MCF 10A (cell line): ENCODE results near the gene CBX7. TPM values are rescaled to one million over a fixed set of nuclear protein-coding genes. Genes with fewer than 3 reads are reported as not detected.

ENCODE experiments used
- BruUV-seq: library from RNA; stranded (reverse); fragments of 400-500 nt; replicated peaks from 2 replicates; lab custom pipeline; 2021; lab: Mats Ljungman, UMichigan
- CTCF ChIA-PET: fragments of 300-600 bp; sonication (Branson Sonifier 250); formaldehyde crosslinking; extraction: SDS; loops from one replicate; lab custom pipeline; 2021; ENCODE audit warnings: antibody characterized with exemption, inconsistent platforms; lab: Yijun Ruan, JAX
- POLR2A ChIA-PET: fragments of 300-600, 350-650 bp; sonication (Branson Sonifier 250); formaldehyde crosslinking; extraction: SDS; loops from one replicate; lab custom pipeline; 2020; ENCODE audit warnings: antibody characterized with exemption, inconsistent platforms; lab: Yijun Ruan, JAX
- DNase-seq: peaks from one replicate; pipeline ENCODE4 v3.0.0-alpha.2; 2018; ENCODE audit not compliant: unreplicated experiment
- H3K27ac Mint-ChIP-seq: one replicate; pipeline ENCODE4 v1.8.0; 2022; ENCODE audit warnings: mild to moderate bottlenecking, low read depth, mixed read lengths; ENCODE audit not compliant: unreplicated experiment
- H3K27me3 Mint-ChIP-seq: one replicate; pipeline ENCODE4 v1.8.0; 2022; ENCODE audit warnings: mixed read lengths; ENCODE audit not compliant: insufficient read depth, unreplicated experiment
- H3K36me3 Mint-ChIP-seq: one replicate; pipeline ENCODE4 v1.8.0; 2022; ENCODE audit warnings: mild to moderate bottlenecking, moderate library complexity, mixed read lengths; ENCODE audit not compliant: insufficient read depth, unreplicated experiment
- H3K4me1 Mint-ChIP-seq: one replicate; pipeline ENCODE4 v1.8.0; 2022; ENCODE audit warnings: mixed read lengths; ENCODE audit not compliant: insufficient read depth, unreplicated experiment
- H3K4me3 Mint-ChIP-seq: one replicate; pipeline ENCODE4 v1.8.0; 2022; ENCODE audit warnings: mild to moderate bottlenecking, moderate library complexity, mixed read lengths; ENCODE audit not compliant: unreplicated experiment
- H3K9me3 Mint-ChIP-seq: one replicate; pipeline ENCODE4 v1.8.0; 2022; ENCODE audit warnings: mixed read lengths; ENCODE audit not compliant: unreplicated experiment
- CTCF ChIP-seq: fragments of 200-600 bp; IDR thresholded peaks from one replicate; pipeline ENCODE4 v1.8.0; 2022; ENCODE audit warnings: antibody characterized with exemption, mild to moderate bottlenecking; ENCODE audit not compliant: unreplicated experiment
- intact Hi-C: fragments of 100-400 bp; cut with micrococcal nuclease; formaldehyde crosslinking; loops from 2 replicates; pipeline ENCODE4 v1.14.1; 2022
- total RNA-seq: library from RNA; stranded (reverse); gene quantifications from 2 replicates; pipeline ENCODE4 v1.2.3, GENCODE V29; 2022

Gene CBX7
- total RNA-seq, 1 experiment from 2014 or later = 5.3 TPM

GRCh38 chr22:39152024-39152510 is 413 bp downstream of the CBX7 start:
- CTCF ChIA-PET = no interaction called here
- H3K27ac Mint-ChIP-seq = no peak overlapping the region
- BruUV-seq = no TSS peak
- peak overlapping the region; percentile 72 for H3K4me3 Mint-ChIP-seq
- POLR2A ChIA-PET = interaction anchor here (0.6 to 6.1 kb wide), 5 partner anchors 37 to 411 kb away, joined by 3 to 64 read pairs (median 3); partner anchors contain the start of gene RPL3
- intact Hi-C loops = loop anchor here (2.0 kb wide), 1 partner anchor 247 kb away; the partner anchor contains the start of gene TAB1
- no peak for DNase-seq
- H3K36me3 Mint-ChIP-seq = no peaks in the 10 kb centered on the region
- H3K27me3 Mint-ChIP-seq = peaks cover 36% of the 10 kb centered on the region
- H3K9me3 Mint-ChIP-seq = no peaks in the 10 kb centered on the region
- no peak for TF ChIP-seq CTCF
- H3K4me1 Mint-ChIP-seq = no peaks in the 10 kb centered on the region

- ChIA-PET CTCF (interaction anchor here (0.6 to 2.0 kb wide), 3 partner anchors 165 to 282 kb away, joined by 3 to 7 read pairs (median 3); no protein-coding TSS in a partner anchor), POLR2A (interaction anchor here (0.5 to 6.1 kb wide), 3 partner anchors 118 to 288 kb away, joined by 3 to 64 read pairs (median 3); partner anchors contain the start of gene RPL3)
- H3K9me3 Mint-ChIP-seq = no peaks in the 10 kb centered on the region
- no peaks in the 10 kb centered on the region for H3K36me3 Mint-ChIP-seq
- intact Hi-C loops = no loop called here
- BruUV-seq = no TSS peak
- DNase-seq = no peak
- no peak overlapping the region for H3K27ac Mint-ChIP-seq
- TF ChIP-seq CTCF = no peak
- no peaks in the 10 kb centered on the region for H3K4me1 Mint-ChIP-seq
- peaks cover 35% of the 10 kb centered on the region for H3K27me3 Mint-ChIP-seq
- H3K4me3 Mint-ChIP-seq = peak overlapping the region; percentile 72
Measured at GRCh38 chr22:39151329-39151975, 1.0 kb downstream of the CBX7 start.

- POLR2A ChIA-PET = interaction anchor here (0.6 to 6.1 kb wide), 2 partner anchors 119 to 167 kb away, joined by 3 to 64 read pairs; partner anchors contain the start of gene RPL3
- Mint-ChIP-seq H3K36me3 (no peaks in the 10 kb centered on the region), H3K9me3 (no peaks in the 10 kb centered on the region), H3K27me3 (peaks cover 29% of the 10 kb centered on the region), H3K27ac (no peak overlapping the region), H3K4me3 (peak overlapping the region; percentile 72), H3K4me1 (no peaks in the 10 kb centered on the region)
- no peak for DNase-seq
- CTCF ChIA-PET = interaction anchor here (0.6 to 2.0 kb wide), 7 partner anchors 135 to 1520 kb away, joined by 3 to 7 read pairs (median 3); partner anchors contain the start of gene RPL3
- intact Hi-C loops = no loop called here
- TF ChIP-seq CTCF = no peak
- BruUV-seq = TSS peak; percentile 11
Measured at GRCh38 chr22:39150848-39151215, 1.6 kb downstream of the CBX7 start.
